HepG2 (cell line): ENCODE measurements around the gene WDR48.

Experiments used
- CTCF ChIP-seq: sonication (generic); formaldehyde crosslinking; IDR thresholded peaks from 2 replicates; pipeline ENCODE4 v1.5.0; 2020; ENCODE audit warnings: mild to moderate bottlenecking, missing genetic modification reagents, moderate library complexity
- GABPA ChIP-seq, 2 experiments: IDR thresholded peaks; 2 replicates each; pipeline ENCODE4 v1.6.1; 2011 to 2016; ENCODE audit warnings: low read depth in 2 of 2, low read length in 1 of 2, missing biosample characterization in 1 of 2, missing genetic modification characterization in 1 of 2
- HNRNPL ChIP-seq: fragments of 200-400 bp; formaldehyde crosslinking; IDR thresholded peaks from 2 replicates; pipeline ENCODE4 v1.6.1; 2017; ENCODE audit warnings: mild to moderate bottlenecking, low read depth, low read length
- HNRNPUL1 ChIP-seq: fragments of 200-400 bp; formaldehyde crosslinking; IDR thresholded peaks from 2 replicates; pipeline ENCODE4 v1.6.1; 2017; ENCODE audit warnings: low read depth, mild to moderate bottlenecking, low read length, moderate library complexity
- MEF2D ChIP-seq: sonication (generic); formaldehyde crosslinking; IDR thresholded peaks from 2 replicates; pipeline ENCODE4 v1.5.1; 2020; ENCODE audit warnings: mild to moderate bottlenecking, missing genetic modification reagents
- PITX1 ChIP-seq: sonication (generic); formaldehyde crosslinking; IDR thresholded peaks from 2 replicates; pipeline ENCODE4 v1.5.1; 2020; ENCODE audit warnings: mild to moderate bottlenecking, missing genetic modification reagents
- PTBP1 ChIP-seq: fragments of 200-400 bp; formaldehyde crosslinking; IDR thresholded peaks from 2 replicates; pipeline ENCODE4 v1.6.1; 2018; ENCODE audit warnings: low read length, low read depth; ENCODE audit not compliant: poor library complexity, severe bottlenecking
- SIN3A ChIP-seq: IDR thresholded peaks from 2 replicates; pipeline ENCODE4 v1.6.1; 2011; ENCODE audit warnings: low read depth, mild to moderate bottlenecking, control low read depth, low read length, borderline replicate concordance
- SIN3B ChIP-seq: fragments of 150-350 bp; IDR thresholded peaks from 2 replicates; pipeline ENCODE4 v1.6.1; 2014; ENCODE audit warnings: low read length
- SMC3 ChIP-seq: IDR thresholded peaks from 2 replicates; pipeline ENCODE4 v1.6.1; 2011; ENCODE audit warnings: low read length, improper control_type of control experiment
- ZFP37 ChIP-seq: sonication (generic); formaldehyde crosslinking; IDR thresholded peaks from 2 replicates; pipeline ENCODE4 v1.4.0; 2020; ENCODE audit warnings: missing genetic modification reagents, borderline replicate concordance
- ZFP91 ChIP-seq: sonication (generic); formaldehyde crosslinking; IDR thresholded peaks from 2 replicates; pipeline ENCODE4 v1.9.0; 2022; ENCODE audit warnings: missing genetic modification reagents, mild to moderate bottlenecking, borderline replicate concordance
- ZMAT3 ChIP-seq: sonication (generic); formaldehyde crosslinking; conservative IDR thresholded peaks from 2 replicates; pipeline ENCODE4 v1.7.0; 2021; ENCODE audit warnings: missing genetic modification reagents

- TF ChIP-seq HNRNPUL1 (no peak), MEF2D (no peak), PTBP1 (no peak), ZFP37 (no peak), SMC3 (no peak), PITX1 (CRISPR knock-in tag) (no peak), GABPA (IDR thresholded peaks at IDR 0.05; ENCODE audit: low read depth, low read length) (no peak), GABPA (CRISPR knock-in tag; IDR thresholded peaks at IDR 0.05; ENCODE audit: low read depth) (no peak), HNRNPL (no peak), ZMAT3 (CRISPR knock-in tag) (no peak), CTCF (CRISPR knock-in tag) (no peak), ZFP91 (no peak), SIN3B (no peak), SIN3A (no peak)
These were observed 43.2 kb downstream of the WDR48 start for GRCh38 chr3:39094851-39095677.
